AG20443 (cell line): ENCODE data around the gene FGL2.
"Not testable (repeated sequence)": the region's sequence is repeated elsewhere in the genome, so short reads cannot be mapped to it uniquely, and the experiment has no call there.

ENCODE experiments used
- DNase-seq: peaks from one replicate; pipeline ENCODE4 v3.0.0; 2012; ENCODE audit warnings: low spot score, mixed read lengths

The FGL2 gene

GRCh38 chr7:77199013-77199966 lies at the start of gene FGL2:
Gene FGL2 (minus strand): TSS chr7:77199819. CDS start chr7:77199793, 26 bp downstream.
- peak; percentile 83 for DNase-seq

GRCh38 chr7:77248154-77248553 lies 48.5 kb upstream of the FGL2 start:
- no peak for DNase-seq

GRCh38 chr7:77247206-77247850 lies 47.7 kb upstream of the FGL2 start:
- peak; percentile 54 for DNase-seq

- DNase-seq, result no peak
Measured at GRCh38 chr7:77246026-77246640, 46.5 kb upstream of the FGL2 start.

- DNase-seq, result no peak
Measured at GRCh38 chr7:77245015-77245755, 45.6 kb upstream of the FGL2 start.

- DNase-seq, result no peak
Measured at GRCh38 chr7:77244222-77244934, 44.8 kb upstream of the FGL2 start.

GRCh38 chr7:77242554-77242953 lies 42.9 kb upstream of the FGL2 start:
- DNase-seq, result no peak

- no peak for DNase-seq
Measured at GRCh38 chr7:77242068-77242467, 42.4 kb upstream of the FGL2 start.

- no peak for DNase-seq
Measured at GRCh38 chr7:77239471-77239870, 39.9 kb upstream of the FGL2 start.

GRCh38 chr7:77238703-77239136 lies 39.1 kb upstream of the FGL2 start:
- no peak for DNase-seq

GRCh38 chr7:77235276-77235675 lies 35.7 kb upstream of the FGL2 start:
- peak; percentile 55 for DNase-seq

- DNase-seq, result no peak
Measured at GRCh38 chr7:77232467-77232866, 32.8 kb upstream of the FGL2 start.

GRCh38 chr7:77228795-77229194 lies 29.2 kb upstream of the FGL2 start:
- DNase-seq, result not testable (repeated sequence)

- DNase-seq, result no peak
Measured at GRCh38 chr7:77226357-77226839, 26.8 kb upstream of the FGL2 start.

- DNase-seq, result no peak
Measured at GRCh38 chr7:77223261-77223660, 23.6 kb upstream of the FGL2 start.

- DNase-seq, result no peak
Measured at GRCh38 chr7:77222819-77223218, 23.2 kb upstream of the FGL2 start.

- DNase-seq, result no peak
Measured at GRCh38 chr7:77222065-77222464, 22.4 kb upstream of the FGL2 start.

GRCh38 chr7:77219701-77220331 lies 20.2 kb upstream of the FGL2 start:
- not testable (repeated sequence) for DNase-seq

- DNase-seq, result no peak
Measured at GRCh38 chr7:77217474-77218185, 18.0 kb upstream of the FGL2 start.
